ENCODE results near the gene CAPN13. TPM values are rescaled to one million over a fixed set of nuclear protein-coding genes. Genes with fewer than 3 reads are reported as not detected.

Gene CAPN13
- total RNA-seq, 1 donor from 2014 or later = not detected

DNA sequence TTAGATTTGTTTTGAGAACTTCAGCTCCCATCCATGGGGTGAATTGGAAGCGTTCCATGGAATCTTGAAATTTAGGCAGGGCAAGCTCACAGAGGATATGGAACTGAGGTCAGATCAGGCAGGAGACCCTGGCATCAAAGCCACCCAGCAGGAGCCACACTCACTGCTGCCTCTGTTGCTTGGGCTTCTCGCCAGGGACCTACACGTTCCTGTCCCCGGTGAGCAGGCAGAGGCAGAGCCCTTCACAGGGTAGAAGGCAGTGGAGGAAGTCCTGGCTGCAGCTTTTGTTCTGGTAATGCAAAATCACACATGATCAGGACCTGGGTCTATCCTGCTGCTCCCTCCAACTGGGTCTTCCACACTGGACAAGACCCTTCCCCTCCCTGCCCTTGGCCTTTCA, 42.1 kb downstream of the CAPN13 start:
- no peak for DNase-seq (ENCODE audit: low read depth in 2 of 2)

DNA sequence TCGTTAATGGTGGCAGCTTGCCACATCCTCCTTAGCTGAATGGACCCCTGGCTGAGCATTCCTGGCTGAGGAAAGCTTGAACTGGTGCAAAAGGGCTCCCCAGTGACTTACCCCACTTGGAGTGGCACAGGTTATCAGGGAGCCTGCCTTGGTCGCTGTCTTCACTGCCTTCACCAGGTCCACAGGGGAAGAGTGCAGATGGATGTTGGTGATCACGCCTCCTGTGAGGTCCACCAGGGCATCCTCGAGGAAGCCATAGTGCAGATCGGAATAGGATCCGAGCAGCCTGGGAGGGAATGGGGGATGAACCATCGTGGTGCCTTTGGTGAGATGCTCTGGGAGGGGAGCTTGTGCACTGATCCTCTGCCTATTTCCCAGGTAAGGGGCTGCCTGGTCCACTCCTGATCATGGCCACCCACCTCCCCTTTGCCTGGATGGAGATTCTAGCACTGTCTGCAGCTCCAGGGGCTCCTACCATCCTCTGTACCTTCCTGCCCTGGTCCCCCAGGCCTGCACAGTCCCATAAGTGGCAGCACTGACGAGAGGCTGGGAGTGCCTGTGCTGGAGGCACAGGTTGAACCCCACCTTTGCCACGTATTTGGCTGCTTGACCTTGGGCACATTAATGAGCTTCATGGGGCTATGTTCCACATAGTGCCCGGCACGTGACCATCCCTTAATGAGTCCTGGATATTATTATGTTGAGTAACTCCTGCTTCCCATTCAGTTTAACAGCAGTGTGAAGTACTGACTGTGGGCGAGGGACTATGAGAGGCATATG, 43.0 kb downstream of the CAPN13 start:
- DNase-seq (ENCODE audit: low read depth in 2 of 2) = no peak

DNA sequence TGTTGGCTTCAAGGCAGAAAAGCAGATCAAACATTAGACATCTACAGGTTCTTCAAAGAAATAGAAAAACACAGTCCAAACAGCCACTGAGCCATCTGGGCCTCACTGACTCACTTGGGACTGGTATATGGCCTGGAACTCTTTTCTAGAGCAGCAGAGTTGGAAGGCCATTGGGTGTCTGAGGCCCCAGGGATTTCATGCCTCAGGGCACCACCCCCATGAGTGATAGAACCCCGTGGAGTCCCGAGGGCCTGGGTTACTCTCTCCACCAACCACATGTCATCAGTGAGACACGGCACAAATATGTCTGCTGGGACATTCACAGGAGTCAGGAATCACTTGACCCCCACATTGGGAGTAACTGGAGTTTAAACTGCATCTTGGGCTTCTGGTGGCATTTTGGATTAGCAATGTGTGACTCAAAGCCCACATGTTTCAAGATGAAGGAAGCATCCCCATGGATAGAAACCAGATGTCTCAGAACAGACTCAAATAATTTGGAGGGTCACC, 44.0 kb downstream of the CAPN13 start:
- no peak for DNase-seq (ENCODE audit: low read depth in 2 of 2)

DNA sequence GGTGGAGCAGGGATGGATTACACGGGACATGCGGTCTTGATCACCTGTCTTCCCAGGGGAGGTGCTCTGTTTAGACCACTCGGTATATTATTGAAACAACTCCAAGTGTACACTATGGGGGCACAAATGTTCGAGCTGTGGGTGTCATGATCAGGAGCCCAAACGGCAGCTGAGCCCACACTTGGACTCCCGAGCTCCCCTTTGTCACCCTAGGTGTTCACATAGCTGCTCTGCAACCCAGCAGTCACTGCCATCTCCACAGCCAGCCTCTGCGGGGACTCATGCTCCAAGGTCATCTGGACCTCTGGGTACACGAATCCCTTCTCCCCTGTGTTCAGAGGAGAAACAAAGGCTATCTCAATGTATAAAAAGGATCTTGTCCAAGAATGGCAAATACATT, 46.0 kb downstream of the CAPN13 start:
- DNase-seq (ENCODE audit: low read depth in 2 of 2) = no peak

DNA sequence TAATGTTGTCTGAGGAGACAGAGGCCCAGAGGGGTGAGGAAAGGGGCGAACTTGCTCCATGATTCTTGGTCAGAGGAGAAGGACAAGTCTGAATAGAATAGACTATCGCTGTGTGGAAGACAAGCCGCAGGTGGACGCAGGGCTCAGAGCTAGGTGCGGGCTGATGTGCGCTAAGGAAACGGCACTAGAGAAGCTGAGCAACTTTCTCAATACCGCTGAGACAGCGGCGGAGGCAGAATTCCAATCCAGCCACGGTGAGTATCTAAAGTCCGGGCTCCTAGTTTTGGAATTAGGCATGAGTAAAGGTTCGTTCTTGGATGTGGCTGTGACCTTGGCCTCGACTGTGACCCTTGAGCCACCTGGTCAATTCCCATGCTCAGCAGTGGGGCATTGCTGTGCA, 47.8 kb downstream of the CAPN13 start:
- no peak for DNase-seq (ENCODE audit: low read depth in 2 of 2)

DNA sequence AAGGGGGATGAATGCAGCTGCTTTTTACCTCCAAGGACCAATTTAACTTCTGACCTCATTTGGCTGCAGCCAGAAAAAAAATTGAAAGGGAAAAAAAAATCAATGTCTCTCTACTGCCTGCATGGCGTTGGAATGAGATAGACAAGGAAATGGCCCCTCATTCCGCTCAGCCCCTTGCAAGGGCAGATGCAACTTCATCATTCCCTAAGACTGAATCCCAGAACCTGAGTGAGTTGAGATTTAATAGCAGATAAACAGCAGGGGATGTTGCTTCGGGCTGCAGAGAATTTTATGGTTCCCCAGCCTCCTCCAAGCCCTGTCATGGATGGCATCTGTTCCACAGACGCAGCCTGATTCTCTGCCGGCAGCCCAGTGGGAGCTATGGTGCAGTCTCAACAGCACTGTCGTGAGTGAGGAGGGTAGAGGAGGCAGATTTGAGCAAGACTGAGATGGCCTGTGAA, 49.0 kb downstream of the CAPN13 start:
- DNase-seq (ENCODE audit: low read depth in 2 of 2) = no peak

DNA sequence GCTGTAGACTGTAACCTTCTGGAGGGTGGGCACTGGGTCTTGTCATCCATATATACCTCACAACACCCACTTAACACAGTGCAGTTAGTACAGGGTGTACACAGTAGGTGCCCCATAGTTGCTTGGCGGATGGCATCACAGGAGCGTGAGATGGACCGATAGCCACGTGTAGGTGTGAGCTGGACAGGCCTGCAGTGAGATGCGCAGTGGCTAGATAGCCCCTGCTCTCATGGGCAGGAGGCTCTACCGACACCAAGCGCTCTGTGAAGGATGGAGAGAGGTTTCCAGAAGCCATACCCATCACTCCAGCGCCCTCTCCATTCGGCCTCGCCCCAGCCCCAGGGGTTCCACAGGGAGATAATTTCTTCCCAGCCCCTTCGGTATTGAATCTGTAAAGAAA, 49.5 kb downstream of the CAPN13 start:
- DNase-seq (ENCODE audit: low read depth in 2 of 2) = no peak

DNA sequence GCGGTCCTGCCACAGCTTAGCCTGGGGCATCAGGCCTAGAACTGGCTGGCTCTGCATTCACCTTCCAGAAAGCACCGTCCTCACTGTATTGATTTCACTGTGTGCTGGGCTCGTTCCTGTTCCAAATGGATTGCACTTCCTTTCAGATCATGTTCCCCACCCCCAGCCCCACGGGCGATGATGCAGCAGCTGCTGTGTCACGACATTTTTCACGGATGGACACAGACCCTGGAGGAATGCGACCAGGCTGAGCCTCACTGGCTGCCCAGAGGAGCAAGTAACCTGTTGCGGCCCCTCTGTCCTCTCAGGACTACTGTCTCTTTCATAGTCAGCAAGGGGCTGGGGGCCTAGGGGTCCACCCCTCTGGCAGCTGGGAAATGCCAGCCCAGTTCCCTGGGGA, 50.3 kb downstream of the CAPN13 start:
- no peak for DNase-seq (ENCODE audit: low read depth in 2 of 2)

DNA sequence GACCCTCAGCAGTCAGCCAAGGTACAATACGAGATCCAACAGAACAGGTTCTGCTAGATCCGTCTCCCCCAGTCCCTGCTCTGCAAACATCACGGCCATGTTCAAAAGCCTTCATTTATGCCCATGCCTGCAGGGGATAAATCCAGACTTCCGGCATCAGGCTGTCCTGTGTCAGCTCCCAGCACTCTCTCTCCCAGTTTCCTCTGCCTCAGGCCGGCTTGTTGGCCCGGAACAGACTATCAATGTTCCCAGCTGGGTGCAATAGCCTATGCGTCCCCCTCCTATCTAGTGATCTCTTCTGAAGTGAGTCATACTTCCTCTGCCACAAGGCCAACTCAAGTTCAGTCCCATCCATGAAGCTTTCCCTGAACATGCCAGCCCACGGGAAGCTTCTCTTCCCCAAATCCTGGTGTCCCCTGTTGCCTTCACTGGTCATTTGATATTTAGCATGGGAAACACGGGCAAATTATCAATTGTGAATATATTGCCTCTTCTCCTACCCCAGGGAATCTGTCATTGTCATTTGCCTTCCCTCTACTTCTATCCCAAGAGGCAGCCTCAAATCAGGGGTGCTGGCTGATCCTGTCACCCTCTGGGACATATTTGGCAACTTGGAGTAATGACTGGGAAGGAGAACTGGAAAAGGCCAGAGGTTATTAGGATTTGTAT, 51.1 kb downstream of the CAPN13 start:
- DNase-seq (ENCODE audit: low read depth in 2 of 2) = peak; percentile 17 to 25

DNA sequence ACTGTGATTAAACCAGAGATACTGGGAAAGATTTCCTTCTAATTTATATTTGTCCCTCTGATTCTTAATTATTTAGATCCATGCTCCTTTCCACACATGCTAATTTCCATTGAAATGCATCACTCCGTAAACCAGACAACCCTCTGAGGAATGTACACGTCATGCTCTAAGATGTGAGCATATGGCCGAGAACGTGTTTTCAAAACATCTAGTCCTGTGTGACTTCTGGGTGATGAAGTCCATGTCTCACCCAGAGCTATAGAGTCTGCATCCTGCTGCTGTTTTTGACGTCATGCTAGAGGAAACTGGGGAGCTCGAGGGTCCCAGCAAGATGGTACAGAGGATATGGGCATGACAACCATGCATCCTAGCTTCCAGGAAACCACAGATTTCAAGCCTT, 53.6 kb downstream of the CAPN13 start:
- DNase-seq (ENCODE audit: low read depth in 2 of 2) = no peak

DNA sequence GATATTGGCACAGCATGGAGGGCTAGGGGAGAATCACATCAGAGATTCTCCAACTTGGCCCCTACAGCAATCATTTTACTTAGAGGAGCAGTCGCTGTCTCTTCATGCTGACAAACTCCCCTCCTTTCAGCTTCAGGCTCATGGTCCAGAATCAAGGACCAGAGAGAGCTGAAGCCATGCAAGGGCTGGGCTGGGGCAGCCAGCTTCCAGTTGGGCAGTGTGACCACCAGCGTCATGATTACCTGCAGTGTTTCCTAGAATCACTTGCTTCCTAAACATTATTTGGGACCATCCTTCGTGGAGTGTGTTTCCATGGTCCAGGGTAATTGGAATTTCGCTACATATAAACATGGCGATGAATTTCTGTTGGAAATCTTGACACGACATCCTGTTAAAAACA, 54.4 kb downstream of the CAPN13 start:
- DNase-seq (ENCODE audit: low read depth in 2 of 2) = no peak

DNA sequence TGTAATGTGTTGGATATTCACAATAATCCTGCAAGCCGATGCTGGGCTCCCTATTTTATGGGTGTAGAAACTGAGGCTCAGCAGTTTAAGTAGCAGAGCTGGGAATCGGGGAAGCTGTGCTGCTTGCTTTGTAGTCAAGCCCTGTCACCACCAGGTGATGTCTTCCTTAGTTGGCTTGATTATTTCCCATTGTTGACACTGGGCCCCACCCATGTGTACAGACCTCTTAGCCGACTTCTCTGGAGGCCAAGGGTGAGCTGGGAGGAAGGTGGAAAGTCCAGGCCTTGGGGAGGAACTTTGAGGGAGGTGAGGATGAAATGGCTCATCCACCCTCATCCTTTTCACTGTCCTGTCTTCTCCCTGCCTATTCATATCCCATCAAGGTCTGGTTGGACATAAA, 60.0 kb downstream of the CAPN13 start:
- no peak for DNase-seq (ENCODE audit: low read depth in 2 of 2)

DNA sequence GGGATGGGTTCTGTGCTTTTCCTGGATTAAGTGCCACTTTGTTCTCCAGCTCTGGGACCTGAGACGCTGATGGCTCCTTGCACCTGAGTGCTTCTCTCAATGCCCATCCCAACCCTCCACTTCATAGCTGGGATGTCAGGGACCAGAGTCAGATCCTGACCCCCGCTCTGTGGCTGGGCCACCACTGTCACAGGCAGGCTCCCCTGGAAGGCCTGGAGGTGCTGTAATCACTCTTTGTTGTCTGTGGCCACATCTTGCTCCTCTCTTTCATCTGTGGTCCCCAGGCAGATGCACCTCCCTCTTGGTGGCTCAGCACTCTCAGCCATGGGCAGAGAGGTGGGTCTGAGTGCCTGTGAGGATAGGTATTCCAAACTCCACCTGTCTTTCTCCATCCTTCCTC, 62.4 kb downstream of the CAPN13 start:
- DNase-seq (ENCODE audit: low read depth in 2 of 2) = no peak

DNA sequence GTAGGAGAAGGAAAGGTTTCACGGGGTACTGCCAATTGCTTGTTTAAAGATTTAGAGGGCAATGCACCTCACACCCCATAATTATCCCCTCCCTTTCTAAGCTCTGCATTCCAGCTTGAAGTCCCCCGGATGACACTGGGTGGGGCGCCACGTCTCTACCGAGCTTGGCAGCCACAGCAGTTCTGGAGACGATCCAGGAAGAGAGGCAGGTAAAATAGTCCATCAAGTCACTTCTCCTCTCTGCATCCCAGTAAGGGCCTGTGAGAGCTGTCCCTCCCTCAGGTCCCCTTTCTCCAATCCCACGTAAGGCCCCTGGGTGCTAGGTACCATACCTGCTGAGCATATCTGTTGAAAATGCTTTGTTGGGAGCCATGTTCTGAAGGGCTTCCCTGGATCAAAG, 65.7 kb downstream of the CAPN13 start:
- DNase-seq (ENCODE audit: low read depth in 2 of 2) = no peak

DNA sequence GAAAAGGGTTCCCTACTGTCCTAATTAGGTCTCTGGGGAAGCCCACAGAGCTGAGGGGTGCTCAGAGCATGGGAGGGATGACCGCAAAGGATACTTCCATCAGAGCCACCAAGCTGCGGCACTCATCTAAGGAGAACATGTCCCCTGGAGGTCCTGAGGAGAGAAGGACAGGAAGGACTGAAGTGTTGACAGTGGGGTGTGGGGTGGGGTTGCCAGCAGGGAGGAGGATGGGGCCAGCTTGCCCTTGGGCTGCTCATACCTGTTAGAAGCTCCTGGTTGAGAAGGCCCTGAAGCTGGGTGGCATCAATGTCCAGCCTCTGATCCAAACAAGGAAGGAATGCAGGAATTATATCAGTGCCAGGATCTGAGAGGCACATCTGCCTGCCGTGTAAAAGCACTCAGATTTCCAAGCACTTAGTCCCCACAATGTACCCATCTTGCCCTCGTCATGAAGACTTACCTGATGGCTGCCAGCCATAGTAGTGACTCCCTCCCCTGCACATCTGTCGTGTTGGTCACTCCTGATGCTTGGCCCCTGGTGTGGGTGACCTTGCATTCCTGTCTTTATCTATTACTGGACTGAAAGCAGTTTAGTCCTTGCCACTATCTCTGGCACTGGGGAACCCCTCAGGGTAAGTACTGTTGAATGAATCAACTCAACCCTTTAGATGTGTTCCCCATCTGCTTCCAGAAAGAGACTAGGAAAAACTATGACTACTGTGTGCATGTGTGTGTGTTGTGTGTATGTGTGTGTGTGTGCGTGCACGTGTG, 68.9 kb downstream of the CAPN13 start:
- no peak for DNase-seq (ENCODE audit: low read depth in 2 of 2)

DNA sequence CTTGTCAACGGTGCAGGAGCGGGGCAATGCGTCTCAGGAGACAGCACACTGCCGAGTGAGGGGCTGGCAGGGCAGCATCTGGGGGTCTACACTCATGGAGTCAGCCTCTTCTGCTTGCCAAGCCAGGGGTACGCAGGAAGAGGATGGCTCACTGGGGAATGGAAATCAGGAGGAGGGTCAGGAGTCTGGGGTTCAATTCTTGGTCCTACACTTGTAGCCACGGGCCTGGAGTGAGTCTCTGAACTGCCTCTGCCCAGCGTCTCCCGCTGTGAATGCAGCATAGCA, 70.0 kb downstream of the CAPN13 start:
- DNase-seq (ENCODE audit: low read depth in 2 of 2) = no peak

DNA sequence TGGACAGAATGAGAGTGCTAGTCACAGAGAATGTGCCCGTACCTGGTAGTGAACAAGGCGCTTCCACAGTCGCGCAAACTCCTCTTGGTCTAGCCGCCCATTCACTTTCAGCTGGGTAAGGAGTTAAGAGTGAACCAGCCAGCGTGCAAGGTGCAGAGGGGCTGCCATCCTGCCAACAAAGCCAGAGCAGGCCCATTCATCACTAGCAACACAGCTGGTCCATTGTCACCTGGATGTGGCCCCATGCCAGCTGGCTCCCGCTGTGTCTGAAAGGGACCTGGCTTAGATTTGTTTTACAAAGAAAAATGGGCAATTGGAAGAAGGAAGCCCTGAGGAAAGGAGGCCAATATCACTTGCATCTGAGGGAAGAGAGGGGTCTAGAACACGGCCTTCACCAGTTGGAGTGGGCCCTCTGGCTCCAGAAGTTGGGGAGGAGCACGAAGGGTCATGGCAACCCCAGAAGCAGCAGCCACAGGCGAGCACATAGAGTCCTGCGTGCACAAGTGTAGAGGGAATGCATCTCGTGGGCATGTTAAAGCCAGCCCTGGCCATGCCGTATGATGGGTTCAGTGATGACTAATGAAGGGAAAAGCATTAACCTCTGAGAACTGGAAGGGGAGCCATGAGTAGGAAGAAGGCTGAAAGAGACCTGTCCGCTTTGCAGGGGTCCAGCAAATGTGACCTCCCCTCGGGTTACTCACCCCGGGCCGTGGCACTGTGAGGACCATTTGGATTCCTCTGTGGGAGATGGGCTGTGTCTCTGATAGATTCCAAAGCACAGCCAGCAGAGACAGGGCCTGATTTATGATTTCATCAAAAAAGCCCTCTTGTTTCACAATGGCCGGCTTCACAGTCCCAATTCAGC, 70.6 kb downstream of the CAPN13 start:
- no peak for DNase-seq (ENCODE audit: low read depth in 2 of 2)

DNA sequence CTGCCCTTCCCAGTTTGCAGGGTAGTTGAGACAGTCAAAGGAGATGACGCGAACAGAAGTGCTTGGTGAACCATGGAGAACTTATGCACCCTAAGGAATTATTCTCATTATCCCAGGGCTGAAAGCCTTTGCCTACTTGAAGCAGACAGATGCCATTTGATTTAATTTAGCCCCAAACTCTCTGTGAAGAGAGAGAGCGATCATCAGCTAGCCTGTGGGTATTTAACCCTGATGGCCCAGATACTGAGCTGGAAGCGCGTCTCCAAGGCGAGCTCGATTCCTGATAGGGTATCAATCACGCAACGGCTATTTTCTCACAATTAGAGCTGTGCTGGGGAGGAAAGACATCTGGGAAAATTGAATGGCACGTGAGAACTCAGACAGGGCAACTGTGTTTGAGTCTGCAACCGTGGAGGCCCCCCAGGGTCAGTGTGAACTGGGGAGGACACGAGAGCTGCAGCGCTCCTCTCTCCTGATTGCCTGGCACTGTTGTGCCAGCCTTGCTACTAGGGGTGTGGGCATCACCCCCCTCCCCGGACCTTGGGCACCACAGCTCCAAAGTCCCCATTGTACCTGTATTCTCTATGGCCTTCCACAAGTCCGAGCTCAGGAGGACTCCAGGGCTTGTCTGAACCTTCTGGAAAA, 73.2 kb downstream of the CAPN13 start:
- no peak for DNase-seq (ENCODE audit: low read depth in 2 of 2)

DNA sequence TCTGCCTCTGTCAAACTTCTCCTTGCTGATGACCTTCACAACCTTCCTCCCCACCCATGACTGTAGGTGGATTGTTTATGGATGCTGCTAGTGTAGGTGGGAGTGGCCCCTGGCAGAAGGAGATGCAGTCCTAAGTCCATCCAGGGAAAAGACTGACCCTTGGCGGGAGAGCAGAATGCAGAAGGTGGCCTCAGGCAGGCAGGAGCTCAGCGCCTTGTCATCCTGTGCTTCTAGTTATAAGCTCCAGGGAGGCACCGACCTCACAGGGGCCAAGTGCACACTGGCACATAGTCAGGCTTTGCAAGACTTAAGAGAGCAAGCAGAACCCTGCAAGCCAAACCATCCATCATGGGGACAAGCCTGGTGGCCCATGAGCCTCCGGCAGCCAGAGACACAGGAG, 74.4 kb downstream of the CAPN13 start:
- DNase-seq (ENCODE audit: low read depth in 2 of 2) = no peak

DNA sequence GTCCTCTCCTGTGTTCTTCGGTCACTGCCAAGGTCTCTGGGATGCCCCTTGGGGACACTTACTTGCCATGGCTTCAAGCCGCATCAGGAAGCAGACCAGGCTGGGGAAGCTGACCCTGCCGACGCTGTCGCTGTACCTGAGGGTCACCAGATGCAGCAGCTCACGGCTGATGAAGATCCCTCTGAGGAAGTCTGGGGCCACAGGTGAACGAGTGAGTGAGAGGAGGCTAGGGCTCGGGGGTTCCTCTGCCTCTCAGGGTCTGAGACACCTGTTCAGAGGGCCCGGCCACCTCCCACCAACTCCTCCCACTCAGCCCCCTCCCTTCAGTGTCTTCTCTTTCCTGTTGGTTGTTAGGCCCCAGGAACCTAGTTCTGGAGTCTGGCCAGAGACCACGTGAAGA, 74.9 kb downstream of the CAPN13 start:
- DNase-seq (ENCODE audit: low read depth in 2 of 2) = no peak

DNA sequence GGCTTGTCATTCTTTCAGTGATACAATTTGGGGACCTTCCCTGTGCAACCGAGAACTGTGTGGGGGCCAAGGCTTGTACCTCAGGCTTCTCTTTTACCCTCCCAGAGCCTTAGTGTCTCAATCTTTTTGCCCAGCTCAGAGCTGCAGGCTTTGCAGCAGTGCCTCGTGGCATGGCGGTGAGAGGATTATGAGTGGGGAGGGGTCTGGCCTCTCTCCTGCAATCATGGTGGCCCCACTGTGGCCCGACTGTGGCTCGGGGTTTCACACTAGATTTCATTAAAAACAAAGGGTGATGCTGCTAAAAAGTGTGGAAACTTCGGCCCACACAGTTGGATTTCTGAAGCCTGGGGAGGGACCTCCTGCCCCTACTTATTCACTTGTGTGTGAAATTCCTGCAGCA, 75.5 kb downstream of the CAPN13 start:
- DNase-seq (ENCODE audit: low read depth in 2 of 2) = no peak

Measured in lung microvascular endothelial cell (primary cell).